ENCODE results near the gene SLC25A34. TPM values are rescaled to one million over a fixed set of nuclear protein-coding genes. Genes with fewer than 3 reads are reported as not detected.

Gene SLC25A34
- total and polyA plus RNA-seq, 2 of the 13 experiments (the other 11 are each of a cell fraction or from before 2014, with no cell fraction given) = 0.13 to 0.18 TPM

DNA sequence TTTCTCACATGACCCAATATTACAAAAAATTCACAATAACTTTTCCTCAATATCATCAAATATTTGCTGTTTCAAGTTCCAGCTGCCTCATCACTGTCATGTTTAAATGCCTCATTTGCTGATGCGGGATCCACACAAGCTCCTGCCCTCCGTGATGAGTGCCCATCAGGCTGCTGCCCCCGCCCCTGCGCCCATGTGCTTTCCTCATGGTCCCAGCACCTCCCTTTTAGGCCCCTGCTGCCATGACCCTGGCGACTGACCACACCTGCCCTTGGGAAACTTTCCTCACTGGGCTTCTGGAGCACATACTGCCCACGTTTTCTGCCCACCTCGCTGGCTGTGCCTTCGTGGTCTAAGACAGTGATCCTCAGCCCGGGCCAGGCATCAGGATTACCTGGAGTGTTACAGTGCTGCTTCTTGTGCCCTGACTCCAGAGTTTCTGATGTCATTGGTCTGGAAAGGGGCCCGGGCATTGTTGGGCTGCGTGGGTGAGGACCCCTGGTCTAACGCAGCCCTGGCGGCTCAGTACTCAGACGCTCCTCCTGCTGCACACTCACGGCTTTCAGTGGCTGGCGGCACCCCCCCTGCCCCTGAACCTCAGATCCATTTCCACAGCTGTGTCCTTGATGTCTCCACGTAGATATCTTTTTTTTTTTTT, 31.4 kb upstream of the SLC25A34 start:
- Histone ChIP-seq H3K27ac (ENCODE audit: extremely low read length, insufficient read depth, low read length) (no peak overlapping the region), H3K9ac (ENCODE audit: insufficient read depth, low read depth, low read length) (no peak overlapping the region), H3K4me2 (ENCODE audit: low read depth, low read length) (no peak overlapping the region), H2AFZ (ENCODE audit: low read length) (no peak overlapping the region), H3K9me3 (ENCODE audit: low read length) (no peaks in the 10 kb centered on the region), H3K79me2 (ENCODE audit: insufficient read depth, low read length) (peaks cover 7% of the 10 kb centered on the region), H3K27me3 (ENCODE audit: control insufficient read depth in 1 of 2, insufficient read depth in 2 of 2, low read length in 2 of 2) (no peaks in the 10 kb centered on the region), H3K36me3 (replicated peaks in 1 of 2; ENCODE audit: control insufficient read depth in 1 of 2, insufficient read depth in 2 of 2, low read length in 2 of 2) (peaks cover 4 to 21% of the 10 kb centered on the region in 2 experiments; a peak in 3 of 5 replicates), H3K4me3 (replicated peaks in 1 of 3; ENCODE audit: insufficient read depth in 1 of 3, low read depth in 2 of 3, low read length in 3 of 3) (no peak overlapping the region), H4K20me1 (ENCODE audit: insufficient read depth, low read length) (0 out of 2 replicates have a peak, but pooled peaks cover 4% of the 10 kb centered on the region), H3K4me1 (ENCODE audit: insufficient read depth, low read length) (no peaks in the 10 kb centered on the region)
- 96% methylated on average over 17 of the region's 17 CpGs for WGBS (ENCODE audit: low lambda C conversion rate)
- in situ Hi-C loops (cut with HindIII; ENCODE audit: extremely low pct_ligation_motif_present, low pct_unique_long_range_greater_than_20kb) = no loop called here
- CTCF ChIA-PET (ENCODE audit: low intra/inter-chr PET ratio, low total read pairs) = no interaction called here
- no TSS peak for BruUV-seq (replicated peaks)
- intact Hi-C loops (cut with micrococcal nuclease; ENCODE audit: unreplicated experiment) = no loop called here
- POLR2A ChIA-PET = no interaction called here
- ATAC-seq (no peak), FAIRE-seq (no peak), DNase-seq (ENCODE audit: low spot score) (no peak)
- no peak for TF ChIP-seq REXO4 (CRISPR knock-in tag; IDR thresholded peaks at IDR 0.05; ENCODE audit: borderline replicate concordance)
- TF ChIP-seq, protein P1, sequence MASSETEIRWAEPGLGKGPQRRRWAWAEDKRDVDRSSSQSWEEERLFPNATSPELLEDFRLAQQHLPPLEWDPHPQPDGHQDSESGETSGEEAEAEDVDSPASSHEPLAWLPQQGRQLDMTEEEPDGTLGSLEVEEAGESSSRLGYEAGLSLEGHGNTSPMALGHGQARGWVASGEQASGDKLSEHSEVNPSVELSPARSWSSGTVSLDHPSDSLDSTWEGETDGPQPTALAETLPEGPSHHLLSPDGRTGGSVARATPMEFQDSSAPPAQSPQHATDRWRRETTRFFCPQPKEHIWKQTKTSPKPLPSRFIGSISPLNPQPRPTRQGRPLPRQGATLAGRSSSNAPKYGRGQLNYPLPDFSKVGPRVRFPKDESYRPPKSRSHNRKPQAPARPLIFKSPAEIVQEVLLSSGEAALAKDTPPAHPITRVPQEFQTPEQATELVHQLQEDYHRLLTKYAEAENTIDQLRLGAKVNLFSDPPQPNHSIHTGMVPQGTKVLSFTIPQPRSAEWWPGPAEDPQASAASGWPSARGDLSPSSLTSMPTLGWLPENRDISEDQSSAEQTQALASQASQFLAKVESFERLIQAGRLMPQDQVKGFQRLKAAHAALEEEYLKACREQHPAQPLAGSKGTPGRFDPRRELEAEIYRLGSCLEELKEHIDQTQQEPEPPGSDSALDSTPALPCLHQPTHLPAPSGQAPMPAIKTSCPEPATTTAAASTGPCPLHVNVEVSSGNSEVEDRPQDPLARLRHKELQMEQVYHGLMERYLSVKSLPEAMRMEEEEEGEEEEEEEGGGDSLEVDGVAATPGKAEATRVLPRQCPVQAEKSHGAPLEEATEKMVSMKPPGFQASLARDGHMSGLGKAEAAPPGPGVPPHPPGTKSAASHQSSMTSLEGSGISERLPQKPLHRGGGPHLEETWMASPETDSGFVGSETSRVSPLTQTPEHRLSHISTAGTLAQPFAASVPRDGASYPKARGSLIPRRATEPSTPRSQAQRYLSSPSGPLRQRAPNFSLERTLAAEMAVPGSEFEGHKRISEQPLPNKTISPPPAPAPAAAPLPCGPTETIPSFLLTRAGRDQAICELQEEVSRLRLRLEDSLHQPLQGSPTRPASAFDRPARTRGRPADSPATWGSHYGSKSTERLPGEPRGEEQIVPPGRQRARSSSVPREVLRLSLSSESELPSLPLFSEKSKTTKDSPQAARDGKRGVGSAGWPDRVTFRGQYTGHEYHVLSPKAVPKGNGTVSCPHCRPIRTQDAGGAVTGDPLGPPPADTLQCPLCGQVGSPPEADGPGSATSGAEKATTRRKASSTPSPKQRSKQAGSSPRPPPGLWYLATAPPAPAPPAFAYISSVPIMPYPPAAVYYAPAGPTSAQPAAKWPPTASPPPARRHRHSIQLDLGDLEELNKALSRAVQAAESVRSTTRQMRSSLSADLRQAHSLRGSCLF (CRISPR knock-in tag; IDR thresholded peaks at IDR 0.05; ENCODE audit: borderline replicate concordance) = no peak
